IMR-90 (cell line): ENCODE results near the gene KLHL17. TPM values are rescaled to one million over a fixed set of nuclear protein-coding genes. Genes with fewer than 3 reads are reported as not detected.

ENCODE experiments used
- ATAC-seq: fragments of 200-7000 bp; cut with Tn5 transposase; 2 replicates; pipeline ENCODE4 v1.9.1; 2020; ENCODE audit warnings: low read depth, mild to moderate bottlenecking, moderate library complexity
- BruUV-seq: library from RNA; stranded (reverse); fragments of 400-500 nt; replicated peaks from 2 replicates; lab custom pipeline; 2021; lab: Mats Ljungman, UMichigan
- CTCF ChIA-PET: fragments of 300-600 bp; formaldehyde crosslinking; extraction: SDS; loops from one replicate; lab custom pipeline; 2021; ENCODE audit warnings: antibody characterized with exemption; lab: Yijun Ruan, JAX
- POLR2A ChIA-PET: fragments of 300-600 bp; sonication (Branson Sonifier 250); formaldehyde crosslinking; loops from one replicate; lab custom pipeline; 2022; ENCODE audit warnings: antibody characterized with exemption; ENCODE audit not compliant: unreplicated experiment; lab: Charles Lee
- DNase-seq: peaks from one replicate; pipeline ENCODE4 v3.0.0; 2013
- H2AFZ ChIP-seq: replicated peaks from 2 replicates; pipeline ENCODE3; 2013; ENCODE audit warnings: low read length, mild to moderate bottlenecking; ENCODE audit not compliant: poor library complexity
- H2AK5ac ChIP-seq: 2 replicates; pipeline ENCODE4 v1.6.1; 2013; ENCODE audit warnings: low read depth, low read length, inconsistent platforms
- H2AK9ac ChIP-seq: replicated peaks from 2 replicates; pipeline ENCODE3; 2013; ENCODE audit warnings: mild to moderate bottlenecking, low read depth, low read length, moderate library complexity; ENCODE audit not compliant: poor library complexity
- H2BK120ac ChIP-seq: 2 replicates; pipeline ENCODE4 v1.6.1; 2013; ENCODE audit warnings: low read depth, low read length, inconsistent platforms
- H2BK15ac ChIP-seq: 3 replicates; pipeline ENCODE4 v1.6.1; 2013; ENCODE audit warnings: low read depth, low read length, inconsistent platforms
- H2BK20ac ChIP-seq: 2 replicates; pipeline ENCODE4 v1.6.1; 2013; ENCODE audit warnings: low read depth, mild to moderate bottlenecking, inconsistent platforms, low read length, moderate library complexity
- H2BK5ac ChIP-seq: 2 replicates; pipeline ENCODE4 v1.6.1; 2013; ENCODE audit warnings: mild to moderate bottlenecking, low read depth, low read length, inconsistent platforms; ENCODE audit not compliant: poor library complexity, severe bottlenecking
- H3K14ac ChIP-seq: replicated peaks from 2 replicates; pipeline ENCODE4 v1.6.1; 2013; ENCODE audit warnings: low read depth, low read length, inconsistent platforms
- H3K18ac ChIP-seq: 2 replicates; pipeline ENCODE4 v1.6.1; 2013; ENCODE audit warnings: low read depth, low read length, control low read depth
- H3K23ac ChIP-seq: 2 replicates; pipeline ENCODE4 v1.6.1; 2013; ENCODE audit warnings: low read depth, low read length, inconsistent platforms
- H3K27ac ChIP-seq: 2 replicates; pipeline ENCODE4 v1.5.1; 2013; ENCODE audit warnings: mild to moderate bottlenecking, control low read depth, low read length; ENCODE audit not compliant: insufficient read depth
- H3K27me3 ChIP-seq: 2 replicates; pipeline ENCODE4 v1.6.1; 2013; ENCODE audit warnings: low read length; ENCODE audit not compliant: control insufficient read depth, insufficient read depth
- H3K36me3 ChIP-seq: 2 replicates; pipeline ENCODE4 v1.6.1; 2013; ENCODE audit warnings: low read length, mixed read lengths; ENCODE audit not compliant: control insufficient read depth, insufficient read depth
- H3K4ac ChIP-seq: 2 replicates; pipeline ENCODE4 v1.6.1; 2013; ENCODE audit warnings: low read depth, low read length, inconsistent platforms
- H3K4me1 ChIP-seq: 2 replicates; pipeline ENCODE4 v1.6.1; 2013; ENCODE audit warnings: low read length, mixed read lengths; ENCODE audit not compliant: control insufficient read depth, insufficient read depth
- H3K4me2 ChIP-seq: 2 replicates; pipeline ENCODE4 v1.6.1; 2013; ENCODE audit warnings: low read depth, mild to moderate bottlenecking, control low read depth, low read length, moderate library complexity
- H3K4me3 ChIP-seq: 2 replicates; pipeline ENCODE4 v1.5.1; 2013; ENCODE audit warnings: low read depth, mild to moderate bottlenecking, control low read depth, low read length, moderate library complexity; ENCODE audit not compliant: insufficient read depth
- H3K56ac ChIP-seq: 2 replicates; pipeline ENCODE4 v1.6.1; 2013; ENCODE audit warnings: low read length, inconsistent platforms; ENCODE audit not compliant: insufficient read depth; ENCODE audit errors: extremely low read depth
- H3K79me1 ChIP-seq, 2 experiments: 2 replicates each; pipeline ENCODE4 v1.6.1; 2013; ENCODE audit warnings: low read length in 2 of 2, inconsistent platforms in 1 of 2, low read depth in 1 of 2
- H3K9ac ChIP-seq: 2 replicates; pipeline ENCODE4 v1.6.1; 2013; ENCODE audit warnings: low read depth, low read length, control low read depth
- H3K9me1 ChIP-seq: 2 replicates; pipeline ENCODE4 v1.6.1; 2013; ENCODE audit warnings: low read length, inconsistent platforms; ENCODE audit not compliant: insufficient read depth
- H3K9me3 ChIP-seq: 2 replicates; pipeline ENCODE4 v1.6.1; 2013; ENCODE audit warnings: low read length; ENCODE audit not compliant: control insufficient read depth, insufficient read depth
- H4K20me1 ChIP-seq: 2 replicates; pipeline ENCODE4 v1.6.1; 2013; ENCODE audit warnings: low read length, inconsistent platforms; ENCODE audit not compliant: insufficient read depth
- H4K5ac ChIP-seq: 2 replicates; pipeline ENCODE4 v1.6.1; 2013; ENCODE audit warnings: mild to moderate bottlenecking, low read depth, low read length, control low read depth
- H4K8ac ChIP-seq, 2 experiments: 2 replicates each; pipeline ENCODE4 v1.6.1; 2013; ENCODE audit warnings: low read depth in 2 of 2, low read length in 2 of 2, control low read depth in 1 of 2, inconsistent platforms in 1 of 2
- H4K91ac ChIP-seq: 2 replicates; pipeline ENCODE4 v1.6.1; 2013; ENCODE audit warnings: low read depth, low read length, inconsistent platforms; ENCODE audit not compliant: insufficient read depth
- BHLHE40 ChIP-seq: fragments of 150-350 bp; IDR thresholded peaks from 2 replicates; pipeline ENCODE4 v1.6.1; 2016; ENCODE audit warnings: mild to moderate bottlenecking, low read depth, low read length
- FOS ChIP-seq: fragments of 150-350 bp; IDR thresholded peaks from 2 replicates; pipeline ENCODE4 v1.6.1; 2016; ENCODE audit warnings: low read depth, low read length
- WGBS, 2 experiments: methylation state at CpG; one replicate each; pipeline versions ENCODE4 v1.1.5 to v1.1.7; 2013; ENCODE audit warnings: missing lambda C conversion rate in 2 of 2; ENCODE audit not compliant: insufficient read length in 1 of 2; ENCODE audit errors: extremely low coverage in 2 of 2; 5-methylcytosine and 5-hydroxymethylcytosine counted together
- dilution Hi-C: fragments of 300-500 bp; cut with HindIII; formaldehyde crosslinking; loops from one replicate; pipeline ENCODE4 v1.14.3; 2018; ENCODE audit warnings: low sequenced_read_pairs; ENCODE audit not compliant: unreplicated experiment
- in situ Hi-C: fragments of 300-500 bp; cut with MboI; formaldehyde crosslinking; loops from 3 replicates; pipeline ENCODE4 v1.14.3; 2019; ENCODE audit warnings: low sequenced_read_pairs, inconsistent platforms, mixed read lengths
- intact Hi-C: fragments of 100-400 bp; cut with micrococcal nuclease; formaldehyde crosslinking; loops from 2 replicates; pipeline ENCODE4 v1.10.0; 2022
- polyA plus RNA-seq, 3 experiments: library from polyadenylated mRNA; depleted of rRNA; stranded (reverse); fragments of >200 nt; gene quantifications; 2 replicates each; pipeline ENCODE4 v1.2.3, GENCODE V29; 2012; ENCODE audit warnings: low replicate concordance in 1 of 3
- total RNA-seq: library from RNA; depleted of rRNA; stranded (reverse); fragments of >200 nt; gene quantifications from 2 replicates; pipeline ENCODE4 v1.2.3, GENCODE V29; 2012

Gene KLHL17
- total and polyA plus RNA-seq, 2 of the 4 experiments (the other 2 are of a cell fraction), result 3.4 to 41.0 TPM

GRCh38 chr1:970973-971730, 10.8 kb downstream of the KLHL17 start (continued):
- no peak for TF ChIP-seq BHLHE40

GRCh38 chr1:971751-972506, 11.5 kb downstream of the KLHL17 start:
- dilution Hi-C loops (no loop called here), in situ Hi-C loops (no loop called here), intact Hi-C loops (no loop called here)
- TF ChIP-seq FOS, result no peak
- no peak overlapping the region for H3K14ac ChIP-seq
- DNase-seq (no peak), ATAC-seq (no peak)
- 0 out of 4 replicates have a peak, but pooled peaks cover 0 to 5% of the 10 kb centered on the region in 2 experiments for H3K79me1 ChIP-seq
- H3K56ac ChIP-seq, result no peak overlapping the region
- no peak overlapping the region for H3K4me2 ChIP-seq
- no peak overlapping the region for H2AK9ac ChIP-seq
- no peak overlapping the region for H3K27ac ChIP-seq
- H4K8ac ChIP-seq, result no peak overlapping the region
- H3K9me3 ChIP-seq, result no peaks in the 10 kb centered on the region
- CTCF ChIA-PET, result no interaction called here
- H4K5ac ChIP-seq, result no peak overlapping the region
- no peak overlapping the region for H2AFZ ChIP-seq
- H3K27me3 ChIP-seq, result peaks cover 5% of the 10 kb centered on the region; the same call in 1 of the 2 replicates
- H4K20me1 ChIP-seq, result no peaks in the 10 kb centered on the region; the same call in 1 of the 2 replicates
- H2BK15ac ChIP-seq, result no peak overlapping the region
- H2BK5ac ChIP-seq, result no peak overlapping the region
- no peak overlapping the region for H3K4ac ChIP-seq
- no TSS peak for BruUV-seq
- WGBS, 2 experiments, result 82% methylated on average over 12 of the region's 34 CpGs; no CpG with 5 or more reads in 1 of the 2 experiments
- no peak overlapping the region for H2AK5ac ChIP-seq
- no peak overlapping the region for H2BK120ac ChIP-seq
- H3K23ac ChIP-seq, result no peak overlapping the region
- POLR2A ChIA-PET, result no interaction called here
- H3K18ac ChIP-seq, result no peak overlapping the region
- H3K4me1 ChIP-seq, result 0 out of 2 replicates have a peak, but pooled peaks cover 2% of the 10 kb centered on the region
- H2BK20ac ChIP-seq, result no peak overlapping the region
- no peak overlapping the region for H3K4me3 ChIP-seq
- peaks cover 6% of the 10 kb centered on the region for H3K9me1 ChIP-seq
- no peak overlapping the region for H3K9ac ChIP-seq
- H3K36me3 ChIP-seq, result no peaks in the 10 kb centered on the region
- H4K91ac ChIP-seq, result no peak overlapping the region
